HG03342 (cell line): ENCODE data around the gene ZFP36L1.

Experiments used
- ATAC-seq: cut with Tn5 transposase; IDR thresholded peaks from one replicate; pipeline ENCODE4 v1.9.1; 2021; ENCODE audit warnings: mild to moderate bottlenecking, moderate library complexity; ENCODE audit not compliant: unreplicated experiment

The ZFP36L1 gene

DNA sequence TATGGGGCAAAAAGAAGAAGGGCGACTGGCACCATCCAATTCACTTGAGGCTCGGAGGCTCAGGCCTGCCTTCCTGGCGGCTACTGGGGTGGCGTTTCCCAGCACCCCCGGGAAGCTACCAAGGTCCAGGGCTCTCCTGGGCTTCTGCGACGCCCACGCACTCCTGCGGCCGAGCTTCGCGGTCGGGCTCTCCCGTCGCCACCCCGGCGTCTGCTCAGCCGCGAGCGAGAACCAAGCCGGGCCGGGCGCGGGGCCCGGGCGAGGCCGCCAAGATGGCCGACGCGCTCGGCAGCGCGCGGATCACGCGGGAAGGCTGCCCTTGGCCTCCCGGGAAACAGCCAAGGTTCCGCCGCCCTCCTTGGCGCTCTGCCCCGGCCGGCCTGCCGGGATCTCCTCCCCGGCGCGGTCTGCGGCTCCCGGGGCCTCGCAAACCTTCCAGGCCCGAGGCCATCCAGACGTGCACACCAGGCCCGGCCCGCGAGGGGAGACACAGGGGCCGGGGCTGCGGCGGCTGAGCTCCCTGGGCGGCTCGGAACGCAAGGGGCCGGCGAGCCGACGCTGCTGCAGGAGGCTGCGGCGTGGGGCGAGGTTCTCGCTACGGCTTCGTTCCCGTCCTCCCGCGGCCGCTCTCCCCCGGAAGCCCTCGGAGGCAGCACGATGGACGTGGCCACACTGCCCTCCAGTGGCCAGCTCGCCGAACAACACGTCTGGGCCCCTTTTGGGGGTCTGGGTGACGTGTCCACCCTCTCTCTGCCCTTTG, 23.5 kb upstream of the ZFP36L1 start:
- peak; percentile 48 for ATAC-seq

DNA sequence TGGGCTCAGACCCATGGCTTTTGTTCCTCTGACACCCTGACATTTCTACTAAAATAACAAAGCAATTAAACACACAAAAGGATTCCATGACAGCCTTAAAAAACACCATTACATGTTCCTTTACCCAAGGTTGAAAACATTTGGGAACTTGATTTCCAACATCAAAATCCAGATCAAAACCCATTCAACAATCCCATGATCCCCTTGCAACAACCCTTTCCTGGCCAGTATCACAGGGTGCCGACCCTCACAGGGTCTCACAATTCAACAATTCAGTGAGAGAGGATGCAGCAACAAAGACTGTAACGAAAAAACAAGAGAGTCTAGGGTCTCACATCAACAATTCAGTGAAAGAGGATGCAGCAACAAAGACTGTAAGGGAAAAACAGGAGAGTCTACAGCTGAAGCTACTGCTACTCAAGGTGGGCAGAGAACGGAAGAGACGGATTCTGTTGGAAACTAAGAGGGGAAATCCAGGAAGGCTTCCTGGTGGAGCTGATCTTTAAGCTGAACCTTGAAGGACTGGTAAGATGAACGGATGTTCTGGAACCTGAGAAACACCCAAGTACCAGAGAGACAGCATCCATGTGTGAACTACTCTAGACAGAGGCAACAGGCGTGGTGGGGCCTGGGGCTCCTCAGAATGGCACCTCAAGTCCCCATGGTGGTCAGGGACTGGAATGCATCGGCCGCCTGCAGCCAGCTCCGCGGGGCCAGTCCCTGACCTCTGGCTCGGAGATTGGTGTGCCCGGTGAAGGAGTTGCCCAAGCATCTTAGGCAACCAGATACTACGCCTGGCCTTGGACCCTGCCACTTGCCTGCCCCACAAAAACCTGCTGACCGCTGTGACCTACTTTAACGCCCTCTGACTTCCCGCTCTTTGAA, 22.7 kb upstream of the ZFP36L1 start:
- no peak for ATAC-seq

DNA sequence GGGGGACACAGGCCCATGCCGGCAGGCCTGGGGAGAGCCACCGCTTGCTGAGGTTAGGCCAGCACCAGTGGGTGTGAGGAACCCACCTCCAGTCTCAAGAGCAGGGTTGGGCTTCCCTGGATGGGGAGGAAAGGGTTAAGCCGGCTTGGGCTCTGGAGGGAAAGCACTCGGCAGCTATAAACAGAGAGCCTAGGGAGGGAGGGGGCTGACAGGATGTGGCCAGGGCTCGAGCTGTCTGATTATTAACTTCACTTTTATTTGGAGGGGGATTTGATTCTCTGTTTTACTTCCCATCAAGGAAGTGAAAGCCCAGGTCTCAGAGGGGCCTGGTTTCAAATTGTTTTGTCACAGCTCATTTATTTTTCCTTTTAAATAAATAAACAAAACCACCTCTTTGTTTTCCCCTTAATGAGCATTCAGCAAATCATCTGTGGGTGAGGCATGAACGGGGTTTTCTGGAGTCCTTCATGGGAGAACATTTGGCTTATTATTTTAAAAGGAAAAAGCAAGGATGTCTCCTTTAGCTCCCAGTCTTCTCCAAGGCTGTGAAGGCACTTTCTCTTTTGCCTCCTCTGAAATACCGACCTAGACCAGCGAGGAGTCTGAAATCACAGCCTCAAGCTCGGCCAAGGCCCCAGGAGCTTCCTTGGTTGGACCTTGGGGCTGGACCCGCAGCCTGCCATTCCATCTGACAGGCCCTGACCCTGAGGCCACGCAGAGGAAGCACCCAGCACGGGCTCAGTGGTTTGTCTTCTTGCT, 21.9 kb upstream of the ZFP36L1 start:
- ATAC-seq = peak; percentile 44

DNA sequence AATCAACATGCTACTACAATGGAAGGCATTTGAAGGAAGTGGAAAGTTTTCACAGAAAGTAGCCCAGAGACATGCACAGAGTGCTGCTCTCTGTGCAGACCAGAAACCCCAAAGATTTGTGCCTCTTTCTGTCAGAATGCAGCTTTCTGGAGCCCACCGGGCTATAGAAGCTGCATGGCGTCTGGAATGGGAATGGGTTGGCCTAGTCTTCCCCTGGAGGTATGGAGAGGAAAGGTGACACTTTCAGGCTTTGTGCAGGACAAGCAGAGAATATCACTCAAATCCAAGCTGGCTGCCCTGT, 21.3 kb upstream of the ZFP36L1 start:
- no peak for ATAC-seq

DNA sequence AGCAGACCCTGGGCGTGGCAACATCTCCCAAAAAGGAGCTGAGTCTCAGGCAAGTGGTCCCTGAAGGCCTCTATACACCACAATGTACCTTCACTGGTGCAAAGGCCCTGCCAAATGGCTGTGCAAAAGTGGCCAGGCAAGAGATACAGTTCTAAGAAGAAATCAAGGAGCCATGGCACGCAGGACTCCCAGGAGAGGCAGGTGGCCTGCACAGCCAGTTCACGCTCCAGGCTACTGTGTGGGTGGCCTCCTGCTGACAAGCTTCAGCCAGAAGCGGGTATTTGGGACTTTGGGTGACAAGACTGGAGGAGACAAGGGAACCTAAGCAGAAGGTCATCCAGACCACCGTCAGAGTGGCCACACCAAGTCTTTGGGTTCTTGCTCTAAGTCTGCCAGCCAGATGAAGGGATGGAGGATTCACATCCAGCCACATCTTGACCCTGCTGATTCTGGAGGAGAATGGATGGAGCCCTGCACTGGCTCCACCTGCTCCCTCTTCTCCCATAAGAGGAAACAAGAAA, 20.5 kb upstream of the ZFP36L1 start:
- ATAC-seq = no peak

DNA sequence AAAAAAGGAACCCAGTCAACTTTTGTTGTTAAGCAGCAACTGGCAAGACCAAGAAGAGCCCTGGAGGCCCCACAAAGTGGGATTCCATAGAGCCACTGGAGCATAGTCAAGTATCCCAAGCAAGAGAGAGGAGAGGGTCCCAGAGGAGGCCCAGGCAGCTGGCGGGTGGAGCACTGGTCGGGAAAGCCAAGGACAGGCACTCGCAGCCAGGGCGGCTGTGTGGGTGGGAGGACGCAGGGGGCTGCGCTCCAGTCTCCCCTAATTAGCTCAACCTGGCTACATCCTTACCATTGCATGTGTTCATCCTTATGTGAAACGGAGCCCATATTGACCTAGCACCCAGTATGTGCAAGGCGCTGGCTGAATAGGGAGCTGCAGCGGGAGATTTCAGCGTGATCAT, 18.3 kb upstream of the ZFP36L1 start:
- ATAC-seq = no peak

DNA sequence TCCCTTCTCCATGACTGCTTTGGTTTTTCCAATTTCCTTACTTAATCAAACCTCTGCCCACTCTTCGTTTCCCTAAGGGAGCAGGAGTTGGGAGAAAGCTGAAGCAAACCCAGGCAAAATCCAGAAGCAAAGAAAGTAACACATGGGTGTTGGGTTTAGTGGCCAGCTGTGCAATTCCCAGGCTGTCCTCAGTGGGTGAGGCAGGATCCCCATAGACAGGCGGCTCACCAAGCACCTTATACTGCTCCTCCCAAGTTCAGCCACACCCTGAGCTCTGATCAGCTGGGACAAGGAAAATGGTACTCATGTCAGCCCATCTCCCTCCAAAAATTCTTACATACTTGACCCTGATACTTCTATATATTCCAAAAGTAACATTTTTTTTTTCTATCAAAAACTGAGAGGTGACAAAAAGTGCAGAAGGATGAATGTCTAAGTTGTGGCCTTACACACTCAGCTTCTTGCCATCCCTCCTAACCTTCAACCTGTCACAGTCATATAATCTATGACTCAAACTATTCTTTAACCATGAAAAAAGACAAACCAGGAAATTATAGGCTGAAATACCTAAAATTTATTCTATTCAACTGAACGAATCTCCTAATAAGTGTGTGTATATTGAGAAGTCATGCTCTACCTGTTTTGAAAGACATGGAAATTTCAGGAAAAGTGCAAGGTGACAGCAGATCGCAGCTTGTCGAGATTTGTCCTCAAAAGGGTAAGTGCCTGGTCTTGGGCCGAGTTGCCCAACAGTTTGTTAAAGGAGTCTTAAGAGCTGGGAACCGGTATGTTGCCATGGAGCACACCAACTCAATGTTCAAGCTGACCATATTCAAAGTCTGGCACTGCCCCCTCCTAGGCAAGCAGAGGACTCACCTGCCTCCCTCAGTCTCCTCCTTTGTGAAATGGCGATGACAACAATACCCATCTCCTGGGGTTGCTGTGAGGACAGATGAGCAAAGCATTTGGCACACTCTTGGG, 17.6 kb upstream of the ZFP36L1 start:
- no peak for ATAC-seq

DNA sequence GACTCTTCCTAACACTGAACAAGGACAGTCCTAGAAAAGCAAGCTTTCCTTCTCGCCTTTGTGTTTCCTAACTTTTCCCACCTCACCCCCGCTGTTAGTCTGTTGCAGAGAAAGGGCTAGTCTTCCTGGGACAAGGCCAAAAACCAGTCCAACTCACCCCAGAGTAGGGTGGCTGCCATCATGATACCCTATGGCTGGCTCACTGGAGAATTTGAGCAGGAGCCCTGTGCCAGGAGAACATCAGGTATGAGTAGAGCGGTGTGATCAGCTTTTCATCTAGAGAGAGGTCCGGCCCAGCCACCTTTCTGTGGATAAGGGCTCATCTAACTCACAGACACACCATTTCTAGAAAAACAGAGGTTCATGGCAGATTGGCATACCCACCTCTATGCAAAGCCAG, 16.7 kb upstream of the ZFP36L1 start:
- no peak for ATAC-seq

DNA sequence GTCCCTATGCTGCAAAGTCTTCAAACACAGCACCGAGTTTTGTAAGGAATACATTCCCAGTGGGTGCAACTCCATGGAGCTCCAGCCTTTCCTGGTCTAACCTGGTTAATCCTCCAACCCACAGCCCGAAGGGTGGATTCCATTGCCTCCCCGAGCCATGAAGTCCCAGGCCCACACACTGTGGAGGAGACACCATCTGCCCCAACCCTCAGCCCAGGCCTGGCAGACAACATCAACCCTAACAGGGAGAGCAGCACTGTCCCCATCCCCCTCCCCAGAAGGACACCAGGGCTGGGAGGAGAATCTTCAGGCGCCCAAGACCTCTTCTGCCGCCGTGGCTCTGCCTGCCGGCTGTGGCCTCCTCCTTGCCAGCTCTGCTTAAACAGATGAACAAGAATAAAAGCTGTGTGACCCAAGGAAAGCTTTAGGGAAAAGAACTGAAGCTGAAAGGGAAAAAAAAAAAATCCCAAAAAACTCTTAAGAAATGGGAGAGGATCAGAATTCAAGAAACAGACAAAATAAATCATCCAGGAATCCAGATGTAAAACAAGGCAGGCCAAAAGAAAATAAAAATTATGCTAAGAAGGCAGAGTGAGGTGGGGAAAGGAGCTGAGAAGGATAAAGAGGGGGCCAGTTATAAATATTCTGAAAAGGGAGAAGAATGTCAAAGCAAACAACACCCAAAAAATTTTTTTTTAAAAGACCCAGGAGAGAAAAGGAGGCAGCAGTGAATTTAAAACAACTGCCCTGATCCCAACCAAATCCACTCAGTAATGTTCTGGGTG, 16.0 kb upstream of the ZFP36L1 start:
- no peak for ATAC-seq

DNA sequence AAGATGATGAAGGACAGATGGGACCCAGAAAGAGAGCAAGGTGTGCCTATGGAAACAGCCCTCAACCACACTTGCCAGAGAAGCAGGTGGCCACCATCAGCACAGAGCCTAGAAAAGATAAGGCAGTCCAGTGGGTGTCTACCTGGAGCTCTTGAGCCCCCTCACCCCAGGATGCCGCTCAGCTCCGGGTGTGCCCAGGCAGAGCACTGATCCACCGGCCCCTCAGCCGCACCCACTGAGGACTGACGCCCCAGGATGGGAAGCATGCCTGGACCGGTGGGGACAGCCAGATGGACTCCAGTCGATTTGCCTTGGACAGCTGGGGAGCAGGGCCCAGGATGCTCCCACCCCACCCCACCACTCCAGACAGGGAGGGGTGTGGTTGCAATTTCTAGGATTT, 15.1 kb upstream of the ZFP36L1 start:
- ATAC-seq = no peak

DNA sequence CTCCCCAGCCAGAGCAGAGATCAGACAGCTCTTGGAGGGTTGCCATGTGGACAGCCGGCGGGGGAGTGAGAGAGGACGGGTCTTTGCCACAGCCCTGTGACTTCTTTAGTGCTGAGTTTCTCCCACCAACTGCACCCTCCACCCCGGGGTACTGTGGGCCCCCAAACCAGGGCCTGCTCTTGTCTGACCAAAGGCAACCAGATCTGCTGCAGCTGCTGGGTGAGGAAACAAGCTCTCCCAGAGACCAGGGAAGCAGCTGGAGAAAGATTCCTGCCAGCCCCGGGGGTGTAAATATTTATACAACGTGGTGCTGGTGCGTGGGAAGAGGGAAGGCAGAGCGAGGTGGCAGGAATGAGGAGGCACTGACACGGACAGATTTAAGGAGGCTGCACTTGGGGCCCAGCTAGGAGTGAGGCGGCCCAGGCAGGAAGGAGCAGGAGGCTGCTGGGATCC, 14.3 kb upstream of the ZFP36L1 start:
- no peak for ATAC-seq

DNA sequence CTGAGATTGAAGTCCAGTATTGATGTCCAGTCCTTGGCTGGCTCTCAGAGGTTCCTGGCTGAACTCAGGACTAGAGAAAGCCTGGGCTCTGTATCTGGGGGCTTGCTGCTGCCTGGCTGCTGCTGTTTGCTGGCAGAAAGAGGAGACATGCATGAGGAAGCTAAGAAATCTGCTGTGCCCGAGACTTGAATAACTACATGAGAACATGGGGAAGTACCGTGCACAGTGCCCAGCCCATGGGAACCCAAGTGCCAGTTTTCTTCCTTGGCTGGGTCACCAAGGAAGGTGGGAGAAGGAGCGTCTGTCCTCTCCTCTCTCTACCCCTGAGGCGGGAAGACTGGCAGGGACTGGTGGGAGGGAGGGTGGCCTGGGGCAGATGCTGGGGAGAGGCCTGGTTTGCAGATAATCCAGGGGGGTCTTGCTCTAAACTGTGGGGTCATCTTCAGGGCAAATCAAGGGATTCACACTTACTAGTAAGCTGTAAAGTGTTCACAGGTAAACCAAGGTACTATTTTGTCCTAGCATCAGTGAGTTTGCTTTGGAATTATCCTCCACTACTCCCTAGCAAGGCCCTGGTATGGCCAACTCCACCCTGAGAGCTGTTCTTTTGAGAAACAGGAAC, 13.8 kb upstream of the ZFP36L1 start:
- no peak for ATAC-seq

DNA sequence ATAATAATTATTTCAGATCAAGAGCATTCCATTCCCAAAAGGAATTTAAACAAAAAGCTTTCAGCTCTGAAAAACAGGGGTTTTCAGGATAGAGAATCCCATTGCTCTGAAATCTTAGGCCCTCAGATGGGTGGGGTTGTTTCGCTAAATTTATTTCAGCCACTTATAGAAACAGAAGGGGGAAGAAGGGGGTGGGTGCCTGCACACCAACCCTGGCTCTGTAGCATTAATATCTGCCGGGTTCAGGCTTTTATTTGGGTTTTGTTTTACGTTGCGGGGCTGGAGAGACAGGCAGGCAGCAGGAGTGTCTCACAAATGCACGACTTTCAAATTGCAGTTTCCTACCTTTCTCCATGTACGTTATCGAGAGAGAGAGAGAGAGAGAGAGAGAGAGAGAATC, 12.5 kb upstream of the ZFP36L1 start:
- ATAC-seq = no peak

DNA sequence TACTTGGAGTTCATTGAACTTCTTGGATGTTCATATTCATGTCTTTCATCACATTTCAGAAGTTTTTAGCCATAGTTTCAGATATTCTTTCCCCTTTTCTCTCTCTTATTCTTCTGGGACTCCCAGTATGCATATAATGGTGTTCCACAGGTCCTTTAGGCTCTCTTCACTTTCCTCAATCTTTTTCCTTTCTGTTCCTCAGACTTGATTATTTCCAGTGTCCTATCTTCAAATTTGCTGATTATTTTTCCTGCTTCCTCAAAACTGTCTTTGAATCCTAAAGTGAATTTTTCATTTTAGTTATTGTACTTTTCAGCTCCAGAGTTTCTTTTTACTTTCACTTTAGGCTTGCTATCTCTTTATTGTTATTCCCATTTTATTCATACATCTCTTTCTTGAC, 8.8 kb upstream of the ZFP36L1 start:
- no peak for ATAC-seq

DNA sequence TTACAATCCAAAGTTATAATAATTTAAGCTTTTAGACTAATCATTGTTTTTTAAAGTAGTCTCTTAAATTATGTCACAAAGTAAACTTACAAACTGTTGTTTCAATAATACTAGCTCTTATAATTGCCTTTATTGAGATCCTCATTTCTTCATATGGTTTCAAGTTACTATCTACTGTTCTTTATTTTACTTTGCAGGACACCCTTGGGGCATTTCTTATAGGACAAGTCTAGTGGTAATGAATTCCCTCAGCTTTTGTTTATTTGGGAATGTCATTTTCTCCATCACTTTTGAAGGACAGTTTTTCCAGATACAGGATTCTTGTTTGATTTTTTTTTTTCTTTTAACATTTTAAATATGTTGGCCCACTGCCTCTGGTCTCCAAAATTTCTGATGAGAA, 8.1 kb upstream of the ZFP36L1 start:
- ATAC-seq = no peak

DNA sequence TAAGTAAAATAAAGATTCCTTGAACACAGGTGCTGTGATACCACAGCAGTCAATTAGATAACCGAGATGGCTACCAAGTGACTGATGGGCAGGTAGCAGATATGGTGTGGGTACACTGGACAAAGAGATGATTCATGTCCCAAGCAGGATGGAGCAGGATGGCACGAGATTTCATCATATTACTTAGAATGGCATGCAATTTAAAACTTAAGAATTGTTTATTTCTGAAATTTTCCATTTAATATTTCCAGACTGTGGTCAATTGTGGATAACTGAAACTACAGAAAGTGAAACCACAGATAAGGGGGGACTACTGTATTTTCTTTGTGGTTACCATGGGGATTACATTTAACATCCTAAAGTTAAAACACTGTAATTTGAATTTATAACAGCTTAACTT, 7.5 kb upstream of the ZFP36L1 start:
- no peak for ATAC-seq

DNA sequence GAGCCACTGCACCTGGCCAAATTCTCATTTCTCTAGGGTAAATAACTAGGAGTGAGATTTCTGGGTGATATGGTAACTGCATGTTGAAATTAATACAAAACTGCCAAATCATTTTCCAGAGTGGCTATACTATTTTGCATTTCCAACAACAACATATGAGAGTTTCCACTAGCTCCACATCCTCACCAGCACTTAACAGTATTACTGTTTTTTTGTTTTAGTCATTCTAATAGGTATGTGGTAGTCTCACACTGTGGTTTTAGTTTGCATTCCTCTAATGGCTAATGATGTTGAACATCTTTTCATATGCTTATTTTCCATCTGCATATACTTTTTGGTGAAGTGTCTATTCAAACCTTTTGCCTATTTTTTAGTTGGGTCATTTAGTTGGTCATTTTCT, 5.8 kb upstream of the ZFP36L1 start:
- no peak for ATAC-seq

DNA sequence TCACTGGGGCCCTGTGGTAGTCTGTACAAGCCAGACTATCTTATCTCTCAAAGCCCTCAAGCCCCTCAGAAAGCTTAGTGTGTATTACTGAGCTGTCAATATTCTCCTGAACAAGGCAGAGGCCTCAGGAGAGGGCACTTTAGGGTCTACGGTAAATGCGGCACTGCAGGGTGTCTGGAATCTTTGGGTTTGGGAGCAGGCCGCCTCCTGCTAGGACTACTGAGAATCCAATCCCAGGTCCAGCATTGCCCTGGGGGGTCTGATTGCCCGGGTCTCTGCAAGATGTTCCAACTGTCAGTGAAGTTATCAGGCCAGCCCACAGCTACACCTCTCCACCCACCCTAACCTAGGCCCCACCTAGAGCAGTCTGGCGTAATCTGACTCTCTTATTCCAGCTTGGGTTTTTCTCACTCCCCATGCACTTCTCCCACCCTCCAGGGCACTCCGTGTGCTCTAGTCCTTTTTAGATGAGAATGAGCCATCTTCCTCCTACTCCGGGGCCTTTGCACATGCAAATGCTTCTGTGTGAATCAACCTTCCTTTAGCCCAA, 4.3 kb upstream of the ZFP36L1 start:
- ATAC-seq = no peak
